Activated B cell treated with CpG ODN at 0.5 μM for 24 hours (primary cell): ENCODE results near the gene TMPRSS2. TPM values are rescaled to one million over a fixed set of nuclear protein-coding genes. Genes with fewer than 3 reads are reported as not detected.

Source experiments
- total RNA-seq: library from RNA; stranded (reverse); gene quantifications from 2 replicates; pipeline ENCODE4 v1.2.3, GENCODE V29; 2022

The TMPRSS2 gene
- total RNA-seq, 1 donor from 2014 or later = not detected

Other genes starting within 250 kb of the TMPRSS2 start
- not detected in 2 replicates for gene FAM3B, start 191.4 kb downstream of the TMPRSS2 start, total RNA-seq
- gene MX2, start 146.1 kb downstream of the TMPRSS2 start, total RNA-seq = 32.6 and 34.4 TPM in 2 replicates
- 64.2 and 64.8 TPM in 2 replicates for gene MX1, start 81.9 kb downstream of the TMPRSS2 start, total RNA-seq